ENCODE results near the gene GLCCI1. TPM values are rescaled to one million over a fixed set of nuclear protein-coding genes. Genes with fewer than 3 reads are reported as not detected.
A peak's percentile ranks its signal among the peaks of the same experiment; 100 is the strongest.

Gene GLCCI1
- total and polyA plus RNA-seq, 10 of the 15 experiments (the other 5 are each of a cell fraction or from before 2014, with no cell fraction given): 12.6 to 92.0 (median 27.6) TPM

DNA sequence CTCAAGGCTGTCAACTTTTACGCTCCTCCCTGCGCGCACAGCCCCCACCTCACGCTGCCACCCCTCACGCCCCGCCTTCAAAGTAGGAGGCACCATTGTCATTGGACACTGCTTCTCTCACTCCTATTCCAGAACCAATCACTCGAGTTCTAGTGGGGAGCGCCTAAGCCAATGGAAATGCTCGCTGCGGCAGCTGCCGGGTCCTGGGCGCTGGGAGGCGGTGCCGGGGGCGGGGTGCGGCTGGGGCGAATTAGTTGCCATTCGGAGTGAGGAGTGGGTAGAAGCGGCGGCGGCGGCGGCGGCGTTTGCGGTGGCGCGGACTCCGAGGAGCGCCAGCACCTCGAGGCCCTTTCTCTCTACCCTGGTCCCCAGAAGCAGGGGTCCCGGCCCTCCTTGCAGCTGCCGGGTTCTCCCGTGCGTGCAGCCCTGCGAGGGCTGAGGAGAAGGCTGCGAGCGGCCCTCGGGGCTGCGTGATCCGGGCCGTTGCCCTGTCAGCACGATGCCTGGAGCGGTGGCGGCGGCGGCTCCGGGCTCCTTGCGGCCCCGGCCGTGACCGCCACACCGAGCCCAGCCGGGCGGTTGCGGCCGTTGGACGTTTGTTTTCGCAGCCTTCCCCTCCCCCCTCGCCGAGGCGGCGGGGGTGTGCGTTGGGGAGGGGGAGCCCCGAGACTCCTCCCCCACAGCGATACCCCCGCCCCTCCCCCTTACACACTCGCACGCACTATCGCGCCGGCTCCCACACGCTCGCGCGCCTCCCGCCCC, at the start of gene GLCCI1 (continued):
- TF ChIP-seq PAX8 (IDR thresholded peaks at IDR 0.05) (no peak), ATF7 (IDR thresholded peaks at IDR 0.05; ENCODE audit: low read depth) (no peak; the same call in 1 of the 2 replicates), NR2C2 (IDR thresholded peaks at IDR 0.05; ENCODE audit: borderline replicate concordance, control insufficient read depth, insufficient read length, low read depth) (no peak), GABPA (IDR thresholded peaks at IDR 0.05; ENCODE audit: low read depth) (no peak), CHD2 (IDR thresholded peaks at IDR 0.05; ENCODE audit: borderline replicate concordance, low read depth, low read length) (peak; percentile 96), CHD1 (IDR thresholded peaks at IDR 0.05; ENCODE audit: low read depth, low read length) (peak; percentile 86), BRCA1 (IDR thresholded peaks at IDR 0.05; ENCODE audit: low read depth, low read length) (0 out of 2 replicates have a peak, but pooled peaks have one; percentile 20), MEF2B (IDR thresholded peaks at IDR 0.05; ENCODE audit: partially characterized antibody, poor library complexity, severe bottlenecking) (peak; percentile 11), FOS (IDR thresholded peaks at IDR 0.05; ENCODE audit: borderline replicate concordance, extremely low read depth, insufficient read length) (peak; percentile 86), RB1 (IDR thresholded peaks at IDR 0.05; ENCODE audit: borderline replicate concordance) (no peak; the same call in 1 of the 2 replicates)
- TF ChIP-seq, protein P1, sequence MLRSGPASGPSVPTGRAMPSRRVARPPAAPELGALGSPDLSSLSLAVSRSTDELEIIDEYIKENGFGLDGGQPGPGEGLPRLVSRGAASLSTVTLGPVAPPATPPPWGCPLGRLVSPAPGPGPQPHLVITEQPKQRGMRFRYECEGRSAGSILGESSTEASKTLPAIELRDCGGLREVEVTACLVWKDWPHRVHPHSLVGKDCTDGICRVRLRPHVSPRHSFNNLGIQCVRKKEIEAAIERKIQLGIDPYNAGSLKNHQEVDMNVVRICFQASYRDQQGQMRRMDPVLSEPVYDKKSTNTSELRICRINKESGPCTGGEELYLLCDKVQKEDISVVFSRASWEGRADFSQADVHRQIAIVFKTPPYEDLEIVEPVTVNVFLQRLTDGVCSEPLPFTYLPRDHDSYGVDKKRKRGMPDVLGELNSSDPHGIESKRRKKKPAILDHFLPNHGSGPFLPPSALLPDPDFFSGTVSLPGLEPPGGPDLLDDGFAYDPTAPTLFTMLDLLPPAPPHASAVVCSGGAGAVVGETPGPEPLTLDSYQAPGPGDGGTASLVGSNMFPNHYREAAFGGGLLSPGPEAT (IDR thresholded peaks at IDR 0.05; ENCODE audit: low read depth): 0 out of 2 replicates have a peak, but pooled peaks have one; percentile 3
